IMR-90 (cell line): ENCODE results near the gene SOX11. TPM values are rescaled to one million over a fixed set of nuclear protein-coding genes. Genes with fewer than 3 reads are reported as not detected.

Experiments
- ATAC-seq: fragments of 200-7000 bp; cut with Tn5 transposase; 2 replicates; pipeline ENCODE4 v1.9.1; 2020; ENCODE audit warnings: low read depth, mild to moderate bottlenecking, moderate library complexity
- BruUV-seq: library from RNA; stranded (reverse); fragments of 400-500 nt; replicated peaks from 2 replicates; lab custom pipeline; 2021; lab: Mats Ljungman, UMichigan
- CTCF ChIA-PET: fragments of 300-600 bp; formaldehyde crosslinking; extraction: SDS; loops from one replicate; lab custom pipeline; 2021; ENCODE audit warnings: antibody characterized with exemption; lab: Yijun Ruan, JAX
- POLR2A ChIA-PET: fragments of 300-600 bp; sonication (Branson Sonifier 250); formaldehyde crosslinking; loops from one replicate; lab custom pipeline; 2022; ENCODE audit warnings: antibody characterized with exemption; ENCODE audit not compliant: unreplicated experiment; lab: Charles Lee
- DNase-seq: peaks from one replicate; pipeline ENCODE4 v3.0.0; 2013
- H2AFZ ChIP-seq: replicated peaks from 2 replicates; pipeline ENCODE3; 2013; ENCODE audit warnings: low read length, mild to moderate bottlenecking; ENCODE audit not compliant: poor library complexity
- H2AK5ac ChIP-seq: 2 replicates; pipeline ENCODE4 v1.6.1; 2013; ENCODE audit warnings: low read depth, low read length, inconsistent platforms
- H2AK9ac ChIP-seq: replicated peaks from 2 replicates; pipeline ENCODE3; 2013; ENCODE audit warnings: mild to moderate bottlenecking, low read depth, low read length, moderate library complexity; ENCODE audit not compliant: poor library complexity
- H2BK120ac ChIP-seq: 2 replicates; pipeline ENCODE4 v1.6.1; 2013; ENCODE audit warnings: low read depth, low read length, inconsistent platforms
- H2BK15ac ChIP-seq: 3 replicates; pipeline ENCODE4 v1.6.1; 2013; ENCODE audit warnings: low read depth, low read length, inconsistent platforms
- H2BK20ac ChIP-seq: 2 replicates; pipeline ENCODE4 v1.6.1; 2013; ENCODE audit warnings: low read depth, mild to moderate bottlenecking, inconsistent platforms, low read length, moderate library complexity
- H2BK5ac ChIP-seq: 2 replicates; pipeline ENCODE4 v1.6.1; 2013; ENCODE audit warnings: mild to moderate bottlenecking, low read depth, low read length, inconsistent platforms; ENCODE audit not compliant: poor library complexity, severe bottlenecking
- H3K14ac ChIP-seq: replicated peaks from 2 replicates; pipeline ENCODE4 v1.6.1; 2013; ENCODE audit warnings: low read depth, low read length, inconsistent platforms
- H3K18ac ChIP-seq: 2 replicates; pipeline ENCODE4 v1.6.1; 2013; ENCODE audit warnings: low read depth, low read length, control low read depth
- H3K23ac ChIP-seq: 2 replicates; pipeline ENCODE4 v1.6.1; 2013; ENCODE audit warnings: low read depth, low read length, inconsistent platforms
- H3K27ac ChIP-seq: 2 replicates; pipeline ENCODE4 v1.5.1; 2013; ENCODE audit warnings: mild to moderate bottlenecking, control low read depth, low read length; ENCODE audit not compliant: insufficient read depth
- H3K27me3 ChIP-seq: 2 replicates; pipeline ENCODE4 v1.6.1; 2013; ENCODE audit warnings: low read length; ENCODE audit not compliant: control insufficient read depth, insufficient read depth
- H3K36me3 ChIP-seq: 2 replicates; pipeline ENCODE4 v1.6.1; 2013; ENCODE audit warnings: low read length, mixed read lengths; ENCODE audit not compliant: control insufficient read depth, insufficient read depth
- H3K4ac ChIP-seq: 2 replicates; pipeline ENCODE4 v1.6.1; 2013; ENCODE audit warnings: low read depth, low read length, inconsistent platforms
- H3K4me1 ChIP-seq: 2 replicates; pipeline ENCODE4 v1.6.1; 2013; ENCODE audit warnings: low read length, mixed read lengths; ENCODE audit not compliant: control insufficient read depth, insufficient read depth
- H3K4me2 ChIP-seq: 2 replicates; pipeline ENCODE4 v1.6.1; 2013; ENCODE audit warnings: low read depth, mild to moderate bottlenecking, control low read depth, low read length, moderate library complexity
- H3K4me3 ChIP-seq: 2 replicates; pipeline ENCODE4 v1.5.1; 2013; ENCODE audit warnings: low read depth, mild to moderate bottlenecking, control low read depth, low read length, moderate library complexity; ENCODE audit not compliant: insufficient read depth
- H3K56ac ChIP-seq: 2 replicates; pipeline ENCODE4 v1.6.1; 2013; ENCODE audit warnings: low read length, inconsistent platforms; ENCODE audit not compliant: insufficient read depth; ENCODE audit errors: extremely low read depth
- H3K79me1 ChIP-seq, 2 experiments: 2 replicates each; pipeline ENCODE4 v1.6.1; 2013; ENCODE audit warnings: low read length in 2 of 2, inconsistent platforms in 1 of 2, low read depth in 1 of 2
- H3K9ac ChIP-seq: 2 replicates; pipeline ENCODE4 v1.6.1; 2013; ENCODE audit warnings: low read depth, low read length, control low read depth
- H3K9me1 ChIP-seq: 2 replicates; pipeline ENCODE4 v1.6.1; 2013; ENCODE audit warnings: low read length, inconsistent platforms; ENCODE audit not compliant: insufficient read depth
- H3K9me3 ChIP-seq: 2 replicates; pipeline ENCODE4 v1.6.1; 2013; ENCODE audit warnings: low read length; ENCODE audit not compliant: control insufficient read depth, insufficient read depth
- H4K20me1 ChIP-seq: 2 replicates; pipeline ENCODE4 v1.6.1; 2013; ENCODE audit warnings: low read length, inconsistent platforms; ENCODE audit not compliant: insufficient read depth
- H4K5ac ChIP-seq: 2 replicates; pipeline ENCODE4 v1.6.1; 2013; ENCODE audit warnings: mild to moderate bottlenecking, low read depth, low read length, control low read depth
- H4K8ac ChIP-seq, 2 experiments: 2 replicates each; pipeline ENCODE4 v1.6.1; 2013; ENCODE audit warnings: low read depth in 2 of 2, low read length in 2 of 2, control low read depth in 1 of 2, inconsistent platforms in 1 of 2
- H4K91ac ChIP-seq: 2 replicates; pipeline ENCODE4 v1.6.1; 2013; ENCODE audit warnings: low read depth, low read length, inconsistent platforms; ENCODE audit not compliant: insufficient read depth
- CEBPB ChIP-seq: IDR thresholded peaks from 2 replicates; pipeline ENCODE4 v1.6.1; 2012; ENCODE audit warnings: low read depth, low read length, improper control_type of control experiment
- CHD1 ChIP-seq: IDR thresholded peaks from 2 replicates; pipeline ENCODE4 v1.6.1; 2012; ENCODE audit warnings: low read depth, low read length, improper control_type of control experiment
- CTCF ChIP-seq: conservative IDR thresholded peaks from 2 replicates; pipeline ENCODE4 v1.5.1; 2012; ENCODE audit warnings: mild to moderate bottlenecking, low read depth, low read length, improper control_type of control experiment
- ELK1 ChIP-seq: fragments of 150-350 bp; IDR thresholded peaks from 2 replicates; pipeline ENCODE4 v1.6.1; 2016; ENCODE audit warnings: low read depth, mild to moderate bottlenecking, low read length, moderate library complexity, borderline replicate concordance
- FOS ChIP-seq: fragments of 150-350 bp; IDR thresholded peaks from 2 replicates; pipeline ENCODE4 v1.6.1; 2016; ENCODE audit warnings: low read depth, low read length
- MAFK ChIP-seq: IDR thresholded peaks from 2 replicates; pipeline ENCODE4 v1.6.1; 2012; ENCODE audit warnings: low read depth, low read length, improper control_type of control experiment
- MAZ ChIP-seq: IDR thresholded peaks from 2 replicates; pipeline ENCODE4 v1.6.1; 2012; ENCODE audit warnings: low read depth, mild to moderate bottlenecking, low read length, improper control_type of control experiment, moderate library complexity, borderline replicate concordance
- MXI1 ChIP-seq: IDR thresholded peaks from 2 replicates; pipeline ENCODE4 v1.6.1; 2012; ENCODE audit warnings: low read depth, mild to moderate bottlenecking, low read length, moderate library complexity, borderline replicate concordance
- NFE2L2 ChIP-seq: fragments of 150-350 bp; IDR thresholded peaks from 2 replicates; pipeline ENCODE4 v1.6.1; 2016; ENCODE audit warnings: low read depth, mild to moderate bottlenecking, low read length
- POLR2A ChIP-seq: IDR thresholded peaks from 2 replicates; pipeline ENCODE4 v1.6.1; 2012; ENCODE audit warnings: mild to moderate bottlenecking, low read depth, low read length
- RAD21 ChIP-seq: IDR thresholded peaks from 2 replicates; pipeline ENCODE4 v1.6.1; 2012; ENCODE audit warnings: low read length, improper control_type of control experiment
- RCOR1 ChIP-seq: IDR thresholded peaks from 2 replicates; pipeline ENCODE4 v1.6.1; 2012; ENCODE audit warnings: mild to moderate bottlenecking, low read length, improper control_type of control experiment; ENCODE audit not compliant: insufficient replicate concordance
- RFX5 ChIP-seq: IDR thresholded peaks from 2 replicates; pipeline ENCODE4 v1.8.0; 2012; ENCODE audit warnings: low read depth, mild to moderate bottlenecking, low read length, moderate library complexity
- SMC3 ChIP-seq: fragments of 150-350 bp; IDR thresholded peaks from 2 replicates; pipeline ENCODE4 v1.6.1; 2016; ENCODE audit warnings: low read depth, mild to moderate bottlenecking, antibody characterized with exemption, low read length, moderate library complexity
- USF2 ChIP-seq: fragments of 150-350 bp; IDR thresholded peaks from 2 replicates; pipeline ENCODE4 v1.6.1; 2017; ENCODE audit warnings: mild to moderate bottlenecking, antibody characterized with exemption, low read length, low read depth
- WGBS, 2 experiments: methylation state at CpG; one replicate each; pipeline versions ENCODE4 v1.1.5 to v1.1.7; 2013; ENCODE audit warnings: missing lambda C conversion rate in 2 of 2; ENCODE audit not compliant: insufficient read length in 1 of 2; ENCODE audit errors: extremely low coverage in 2 of 2; 5-methylcytosine and 5-hydroxymethylcytosine counted together
- dilution Hi-C: fragments of 300-500 bp; cut with HindIII; formaldehyde crosslinking; loops from one replicate; pipeline ENCODE4 v1.14.3; 2018; ENCODE audit warnings: low sequenced_read_pairs; ENCODE audit not compliant: unreplicated experiment
- in situ Hi-C: fragments of 300-500 bp; cut with MboI; formaldehyde crosslinking; loops from 3 replicates; pipeline ENCODE4 v1.14.3; 2019; ENCODE audit warnings: low sequenced_read_pairs, inconsistent platforms, mixed read lengths
- intact Hi-C: fragments of 100-400 bp; cut with micrococcal nuclease; formaldehyde crosslinking; loops from 2 replicates; pipeline ENCODE4 v1.10.0; 2022
- polyA plus RNA-seq, 3 experiments: library from polyadenylated mRNA; depleted of rRNA; stranded (reverse); fragments of >200 nt; gene quantifications; 2 replicates each; pipeline ENCODE4 v1.2.3, GENCODE V29; 2012; ENCODE audit warnings: low replicate concordance in 1 of 3
- total RNA-seq: library from RNA; depleted of rRNA; stranded (reverse); fragments of >200 nt; gene quantifications from 2 replicates; pipeline ENCODE4 v1.2.3, GENCODE V29; 2012

The SOX11 gene
- total and polyA plus RNA-seq, 2 of the 4 experiments (the other 2 are of a cell fraction), result 1.9 to 2.2 TPM

GRCh38 chr2:5696945-5697521, 4.8 kb downstream of the SOX11 start:
- H3K4me2 ChIP-seq, result peak overlapping the region; percentile 93
- H3K9me3 ChIP-seq, result no peaks in the 10 kb centered on the region
- no peaks in the 10 kb centered on the region for H3K27me3 ChIP-seq
- dilution Hi-C loops (no loop called here), in situ Hi-C loops (no loop called here), intact Hi-C loops (no loop called here)
- CTCF ChIA-PET, result no interaction called here
- peak overlapping the region; percentile 93 for H2AFZ ChIP-seq
- peak overlapping the region; percentile 50; the same call in 1 of the 2 replicates for H4K91ac ChIP-seq
- peak overlapping the region; percentile 87 for H2BK120ac ChIP-seq
- H4K5ac ChIP-seq, result peak overlapping the region; percentile 74
- H2BK15ac ChIP-seq, result no peak overlapping the region
- peak overlapping the region; percentile 87 for H3K18ac ChIP-seq
- H2AK5ac ChIP-seq, result no peak overlapping the region
- BruUV-seq, result no TSS peak
- H3K9me1 ChIP-seq, result no peaks in the 10 kb centered on the region
- peak overlapping the region; percentile 64 to 88 for H4K8ac ChIP-seq
- 0 out of 2 replicates have a peak overlapping the region, but pooled peaks have one; percentile 70 for H3K23ac ChIP-seq
- ATAC-seq (peak; percentile 36), DNase-seq (peak; percentile 53)
- no CpG with 5 or more reads among the region's 49 CpGs for WGBS, 2 experiments
- peak overlapping the region; percentile 79 for H3K4me3 ChIP-seq
- H3K27ac ChIP-seq, result peak overlapping the region; percentile 95
- peak overlapping the region; percentile 80 for H2BK5ac ChIP-seq
- H2BK20ac ChIP-seq, result no peak overlapping the region
- POLR2A ChIA-PET, result no interaction called here
- H3K4me1 ChIP-seq, result 0 out of 2 replicates have a peak, but pooled peaks cover 2% of the 10 kb centered on the region
- H3K79me1 ChIP-seq, result peaks cover 6 to 12% of the 10 kb centered on the region in 2 experiments
- peak overlapping the region; percentile 83 for H3K56ac ChIP-seq
- peak overlapping the region; percentile 93 for H3K14ac ChIP-seq
- peak overlapping the region; percentile 78 for H3K4ac ChIP-seq
- H4K20me1 ChIP-seq, result peaks cover 12% of the 10 kb centered on the region; the same call in 1 of the 2 replicates
- peak overlapping the region; percentile 97 for H3K9ac ChIP-seq
- peak overlapping the region; percentile 73 for H2AK9ac ChIP-seq
- no peaks in the 10 kb centered on the region for H3K36me3 ChIP-seq
- TF ChIP-seq ELK1 (no peak), CTCF (no peak), RCOR1 (no peak), CEBPB (no peak), POLR2A (no peak), NFE2L2 (no peak), SMC3 (no peak), MAFK (no peak), USF2 (no peak), MXI1 (0 out of 2 replicates have a peak, but pooled peaks have one; percentile 15), MAZ (no peak; the same call in 1 of the 2 replicates), FOS (no peak), RFX5 (no peak), CHD1 (no peak), RAD21 (0 out of 2 replicates have a peak, but pooled peaks have one; percentile 6)
